PFSK-1 (cell line): ENCODE data around the gene MYO16.

ENCODE experiments used
- FOXP2 ChIP-seq: optimal IDR thresholded peaks from 2 replicates; pipeline ENCODE3; 2011; ENCODE audit warnings: borderline replicate concordance, control low read depth, inconsistent platforms; ENCODE audit not compliant: insufficient read depth; ENCODE audit errors: extremely low read length, extremely low read depth
- POLR2AphosphoS5 ChIP-seq: IDR thresholded peaks from 2 replicates; pipeline ENCODE4 v1.6.1; 2012; ENCODE audit warnings: low read depth, mild to moderate bottlenecking, control low read depth, low read length, moderate library complexity
- SIN3A ChIP-seq: IDR thresholded peaks from 2 replicates; pipeline ENCODE4 v1.6.1; 2012; ENCODE audit warnings: mild to moderate bottlenecking, low read length, moderate library complexity, borderline replicate concordance; ENCODE audit not compliant: insufficient read depth
- TAF1 ChIP-seq: IDR thresholded peaks from 2 replicates; pipeline ENCODE4 v1.6.1; 2012; ENCODE audit warnings: low read length, control low read depth, borderline replicate concordance; ENCODE audit not compliant: insufficient read depth
- TF ChIP-seq, protein P1 (sequence below), 2 experiments: IDR thresholded peaks; 2 replicates each; pipeline versions ENCODE4 v1.6.1 to v1.8.0; 2011 to 2012; ENCODE audit warnings: low read depth in 2 of 2, low read length in 2 of 2, control low read depth in 1 of 2, inconsistent platforms in 1 of 2, mild to moderate bottlenecking in 1 of 2, moderate library complexity in 1 of 2; ENCODE audit not compliant: insufficient read depth in 1 of 2

The MYO16 gene

DNA sequence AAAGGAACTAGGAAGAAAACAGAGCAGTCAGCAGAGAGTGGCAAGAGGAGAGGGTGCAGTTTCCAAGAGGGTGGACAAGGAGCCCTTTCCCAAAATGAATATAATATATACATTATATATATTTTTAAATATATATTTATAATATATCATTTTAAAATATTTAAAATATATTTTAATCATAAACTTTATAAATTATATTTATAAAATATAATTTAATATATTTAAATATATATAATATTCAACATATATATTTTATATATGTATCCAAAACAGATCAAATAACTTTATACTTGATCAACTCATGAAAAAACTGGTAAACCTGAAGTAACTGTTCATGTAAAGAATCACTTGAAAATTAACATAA is 328.6 kb downstream of the MYO16 start:
- TF ChIP-seq TAF1 (no peak), POLR2AphosphoS5 (no peak), FOXP2 (no peak), SIN3A (no peak)
- TF ChIP-seq, protein P1, sequence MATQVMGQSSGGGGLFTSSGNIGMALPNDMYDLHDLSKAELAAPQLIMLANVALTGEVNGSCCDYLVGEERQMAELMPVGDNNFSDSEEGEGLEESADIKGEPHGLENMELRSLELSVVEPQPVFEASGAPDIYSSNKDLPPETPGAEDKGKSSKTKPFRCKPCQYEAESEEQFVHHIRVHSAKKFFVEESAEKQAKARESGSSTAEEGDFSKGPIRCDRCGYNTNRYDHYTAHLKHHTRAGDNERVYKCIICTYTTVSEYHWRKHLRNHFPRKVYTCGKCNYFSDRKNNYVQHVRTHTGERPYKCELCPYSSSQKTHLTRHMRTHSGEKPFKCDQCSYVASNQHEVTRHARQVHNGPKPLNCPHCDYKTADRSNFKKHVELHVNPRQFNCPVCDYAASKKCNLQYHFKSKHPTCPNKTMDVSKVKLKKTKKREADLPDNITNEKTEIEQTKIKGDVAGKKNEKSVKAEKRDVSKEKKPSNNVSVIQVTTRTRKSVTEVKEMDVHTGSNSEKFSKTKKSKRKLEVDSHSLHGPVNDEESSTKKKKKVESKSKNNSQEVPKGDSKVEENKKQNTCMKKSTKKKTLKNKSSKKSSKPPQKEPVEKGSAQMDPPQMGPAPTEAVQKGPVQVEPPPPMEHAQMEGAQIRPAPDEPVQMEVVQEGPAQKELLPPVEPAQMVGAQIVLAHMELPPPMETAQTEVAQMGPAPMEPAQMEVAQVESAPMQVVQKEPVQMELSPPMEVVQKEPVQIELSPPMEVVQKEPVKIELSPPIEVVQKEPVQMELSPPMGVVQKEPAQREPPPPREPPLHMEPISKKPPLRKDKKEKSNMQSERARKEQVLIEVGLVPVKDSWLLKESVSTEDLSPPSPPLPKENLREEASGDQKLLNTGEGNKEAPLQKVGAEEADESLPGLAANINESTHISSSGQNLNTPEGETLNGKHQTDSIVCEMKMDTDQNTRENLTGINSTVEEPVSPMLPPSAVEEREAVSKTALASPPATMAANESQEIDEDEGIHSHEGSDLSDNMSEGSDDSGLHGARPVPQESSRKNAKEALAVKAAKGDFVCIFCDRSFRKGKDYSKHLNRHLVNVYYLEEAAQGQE (IDR thresholded peaks at IDR 0.05; ENCODE audit: insufficient read depth in 1 of 2, low read depth in 2 of 2, low read length in 2 of 2), result no peak

DNA sequence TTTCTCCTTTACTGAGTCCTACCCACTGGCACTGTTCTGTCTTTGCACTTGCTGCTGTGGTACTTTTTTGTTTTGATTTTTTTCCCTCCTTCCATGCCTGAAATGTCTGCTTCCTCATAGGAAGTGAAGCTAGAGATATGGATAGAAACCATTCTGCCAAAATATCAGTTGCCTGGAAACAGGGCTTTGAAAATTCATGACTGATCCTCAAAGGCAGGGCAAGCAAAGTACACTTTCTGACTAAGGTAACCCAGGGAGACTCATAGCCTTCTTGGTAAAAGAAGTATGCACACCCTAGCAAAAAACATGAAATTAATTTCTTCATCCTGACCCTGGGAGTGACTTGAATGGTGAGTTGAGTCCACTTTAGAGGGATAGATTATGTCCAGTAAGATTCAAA is 329.8 kb downstream of the MYO16 start:
- TF ChIP-seq SIN3A (no peak), POLR2AphosphoS5 (no peak), TAF1 (no peak), FOXP2 (no peak)
- TF ChIP-seq, protein P1 (IDR thresholded peaks at IDR 0.05; ENCODE audit: insufficient read depth in 1 of 2, low read depth in 2 of 2, low read length in 2 of 2), result no peak

DNA sequence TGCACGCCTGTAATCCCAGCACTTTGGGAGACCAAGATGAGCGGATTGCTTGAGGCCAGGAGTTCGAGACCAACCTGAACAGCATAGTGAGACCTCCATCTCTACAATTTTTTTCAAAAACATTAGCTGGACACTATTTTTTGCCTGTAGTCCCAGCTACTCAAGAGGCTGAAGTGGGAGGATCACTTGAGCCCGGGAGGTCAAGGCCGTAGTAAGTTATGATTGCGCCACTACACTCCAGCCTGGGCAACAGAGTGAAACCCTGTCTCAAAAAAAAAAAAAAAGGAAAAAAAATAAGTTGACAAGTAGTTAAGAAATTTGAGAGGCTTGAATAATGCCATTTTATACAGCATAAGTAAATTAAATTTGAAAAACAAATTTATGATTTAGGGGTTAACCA is 330.6 kb downstream of the MYO16 start:
- no peak for TF ChIP-seq TAF1
- TF ChIP-seq FOXP2, result no peak
- TF ChIP-seq, protein P1 (IDR thresholded peaks at IDR 0.05; ENCODE audit: insufficient read depth in 1 of 2, low read depth in 2 of 2, low read length in 2 of 2), result no peak
- TF ChIP-seq SIN3A, result no peak
- TF ChIP-seq POLR2AphosphoS5, result no peak

DNA sequence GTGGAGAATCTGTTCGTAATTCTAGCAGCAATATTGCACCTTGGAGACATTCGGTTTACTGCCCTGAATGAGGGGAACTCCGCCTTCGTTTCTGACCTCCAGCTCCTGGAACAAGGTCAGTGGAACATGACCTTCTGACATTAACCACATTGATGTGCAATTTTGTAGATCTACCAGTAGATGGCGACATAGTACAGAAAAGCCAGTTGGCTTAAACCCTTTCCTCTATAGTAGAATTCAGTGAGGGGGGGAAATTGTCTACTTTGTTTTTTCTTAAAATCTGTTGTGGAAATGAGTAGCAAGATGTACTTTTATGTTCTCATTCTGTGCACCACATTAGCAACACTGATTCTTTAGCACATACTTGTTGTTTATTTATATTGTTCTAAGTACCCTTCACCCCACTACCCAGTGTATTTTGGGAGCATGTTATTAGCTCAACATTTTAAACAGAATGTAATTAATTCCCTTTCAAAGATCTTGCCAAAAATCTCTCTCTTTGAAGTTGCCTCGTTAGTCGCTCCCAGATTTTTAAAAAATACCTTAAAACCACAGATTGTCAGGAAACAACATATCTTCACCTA is 332.2 kb downstream of the MYO16 start:
- TF ChIP-seq, protein P1 (IDR thresholded peaks at IDR 0.05; ENCODE audit: insufficient read depth in 1 of 2, low read depth in 2 of 2, low read length in 2 of 2), result no peak
- TF ChIP-seq FOXP2 (no peak), TAF1 (no peak), POLR2AphosphoS5 (no peak), SIN3A (no peak)

DNA sequence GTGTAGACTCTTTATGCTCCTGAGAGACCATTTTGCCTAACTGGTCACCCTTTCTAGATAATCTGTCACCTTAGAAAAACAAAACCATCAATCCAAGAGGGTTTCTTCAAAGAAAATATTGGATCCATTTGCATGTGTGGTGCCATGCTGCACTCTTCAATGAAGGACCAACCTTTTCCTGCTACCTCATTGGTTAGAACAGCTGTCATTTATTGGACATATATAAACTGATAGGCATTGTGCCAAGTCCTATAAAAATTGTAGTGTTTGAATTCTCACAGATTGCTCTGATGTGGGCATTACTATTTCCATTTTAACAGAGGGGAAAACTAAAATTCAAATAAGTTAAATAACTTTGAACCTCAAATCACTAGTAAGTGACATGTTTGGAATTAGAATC is 333.2 kb downstream of the MYO16 start:
- TF ChIP-seq SIN3A, result no peak
- TF ChIP-seq, protein P1 (IDR thresholded peaks at IDR 0.05; ENCODE audit: insufficient read depth in 1 of 2, low read depth in 2 of 2, low read length in 2 of 2), result no peak
- TF ChIP-seq POLR2AphosphoS5, result no peak
- no peak for TF ChIP-seq FOXP2
- no peak for TF ChIP-seq TAF1
